Peyer's patch (tissue), 4 donors: ENCODE results near the gene DVL3.

Experiments used
- POLR2A ChIP-seq, 2 donors: fragments of 450-650 bp; IDR thresholded peaks; one replicate each; pipeline ENCODE4 v1.5.1; 2017; ENCODE audit warnings: antibody characterized with exemption in 2 of 2, mild to moderate bottlenecking in 2 of 2, moderate library complexity in 2 of 2
- TF ChIP-seq, protein P1 (sequence below), 6 experiments: fragments of 450-650 bp in 4 of 6; fragments of 200-600 bp in 2 of 6; sonication (generic) in 1 of 6; IDR thresholded peaks; one replicate each; pipeline ENCODE4 v1.5.1; 2017 to 2019; ENCODE audit warnings: antibody characterized with exemption in 6 of 6, mild to moderate bottlenecking in 3 of 6, moderate library complexity in 1 of 6

- TF ChIP-seq POLR2A (IDR thresholded peaks at IDR 0.05) = no peak
- TF ChIP-seq, protein P1, sequence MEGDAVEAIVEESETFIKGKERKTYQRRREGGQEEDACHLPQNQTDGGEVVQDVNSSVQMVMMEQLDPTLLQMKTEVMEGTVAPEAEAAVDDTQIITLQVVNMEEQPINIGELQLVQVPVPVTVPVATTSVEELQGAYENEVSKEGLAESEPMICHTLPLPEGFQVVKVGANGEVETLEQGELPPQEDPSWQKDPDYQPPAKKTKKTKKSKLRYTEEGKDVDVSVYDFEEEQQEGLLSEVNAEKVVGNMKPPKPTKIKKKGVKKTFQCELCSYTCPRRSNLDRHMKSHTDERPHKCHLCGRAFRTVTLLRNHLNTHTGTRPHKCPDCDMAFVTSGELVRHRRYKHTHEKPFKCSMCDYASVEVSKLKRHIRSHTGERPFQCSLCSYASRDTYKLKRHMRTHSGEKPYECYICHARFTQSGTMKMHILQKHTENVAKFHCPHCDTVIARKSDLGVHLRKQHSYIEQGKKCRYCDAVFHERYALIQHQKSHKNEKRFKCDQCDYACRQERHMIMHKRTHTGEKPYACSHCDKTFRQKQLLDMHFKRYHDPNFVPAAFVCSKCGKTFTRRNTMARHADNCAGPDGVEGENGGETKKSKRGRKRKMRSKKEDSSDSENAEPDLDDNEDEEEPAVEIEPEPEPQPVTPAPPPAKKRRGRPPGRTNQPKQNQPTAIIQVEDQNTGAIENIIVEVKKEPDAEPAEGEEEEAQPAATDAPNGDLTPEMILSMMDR (IDR thresholded peaks at IDR 0.05) = no peak
Observed at GRCh38 chr3:184172681-184173373, 17.6 kb downstream of the DVL3 start.
